SU-DHL-6 (cell line): ENCODE measurements around the gene TMEM204.

Source experiments
- H2AFZ ChIP-seq: fragments of 200-600 bp; sonication (generic); 2 replicates; pipeline ENCODE4 v1.6.1; 2014; ENCODE audit warnings: low read depth, mild to moderate bottlenecking, moderate library complexity, mixed read lengths, antibody characterized with exemption, low read length; ENCODE audit not compliant: severe bottlenecking
- H3F3A ChIP-seq: fragments of 200-600 bp; shearing (Covaris generic); 2 replicates; pipeline ENCODE4 v1.6.0; 2016; ENCODE audit warnings: antibody characterized with exemption, mild to moderate bottlenecking; ENCODE audit not compliant: insufficient read depth
- H3K27ac ChIP-seq: fragments of 200-600 bp; sonication (generic); 2 replicates; pipeline ENCODE4 v1.5.1; 2016; ENCODE audit warnings: low read depth, mild to moderate bottlenecking, low read length, moderate library complexity, mixed read lengths
- H3K27me3 ChIP-seq: fragments of 200-600 bp; sonication (generic), shearing (Covaris generic); 2 replicates; pipeline ENCODE4 v1.6.0; 2014; ENCODE audit warnings: mild to moderate bottlenecking, low read length
- H3K36me3 ChIP-seq: fragments of 200-600 bp; sonication (generic); 2 replicates; pipeline ENCODE4 v1.6.1; 2014; ENCODE audit warnings: mild to moderate bottlenecking, low read length, mixed read lengths
- H3K4me2 ChIP-seq: fragments of 300-600, 200-600 bp; shearing (Covaris generic), sonication (generic); 2 replicates; pipeline ENCODE4 v1.6.0; 2014; ENCODE audit warnings: low read length, low read depth, mild to moderate bottlenecking; ENCODE audit not compliant: poor library complexity, severe bottlenecking
- H3K4me3 ChIP-seq: fragments of 200-600 bp; sonication (generic); 2 replicates; pipeline ENCODE4 v1.5.1; 2014; ENCODE audit warnings: antibody characterized with exemption, low read length, mild to moderate bottlenecking, mixed read lengths; ENCODE audit not compliant: insufficient read depth, poor library complexity, severe bottlenecking
- H3K79me2 ChIP-seq: fragments of 200-600 bp; sonication (generic); 2 replicates; pipeline ENCODE4 v1.6.1; 2014; ENCODE audit warnings: mild to moderate bottlenecking, low read length, moderate library complexity; ENCODE audit not compliant: insufficient read depth
- H3K9ac ChIP-seq: fragments of 200-600 bp; sonication (generic); 2 replicates; pipeline ENCODE4 v1.7.0; 2014; ENCODE audit warnings: mild to moderate bottlenecking, low read length
- H3K9me2 ChIP-seq: fragments of 200-600 bp; sonication (generic); replicated peaks from 2 replicates; pipeline ENCODE4 v1.6.1; 2014; ENCODE audit warnings: low read length; ENCODE audit not compliant: insufficient read depth
- H3K9me3 ChIP-seq: fragments of 200-600 bp; sonication (generic); 2 replicates; pipeline ENCODE4 v1.6.1; 2014; ENCODE audit warnings: low read length, mixed read lengths; ENCODE audit not compliant: insufficient read depth
- H4K20me1 ChIP-seq: fragments of 200-600 bp; sonication (generic); 2 replicates; pipeline ENCODE4 v1.6.1; 2014; ENCODE audit warnings: low read depth, mild to moderate bottlenecking, antibody characterized with exemption, low read length, moderate library complexity, mixed read lengths
- CTCF ChIP-seq: fragments of 200-600 bp; sonication (generic); IDR thresholded peaks from one replicate; pipeline ENCODE4 v1.5.1; 2017; ENCODE audit warnings: antibody characterized with exemption, mild to moderate bottlenecking, low read length, moderate library complexity; ENCODE audit not compliant: insufficient read depth, poor library complexity, severe bottlenecking
- EZH2phosphoT487 ChIP-seq: fragments of 200-600 bp; sonication (generic), shearing (Covaris generic); conservative IDR thresholded peaks from 2 replicates; pipeline ENCODE4 v1.6.1; 2018; ENCODE audit warnings: mild to moderate bottlenecking, antibody characterized with exemption, low read length, moderate library complexity, mixed read lengths

TMEM204 gene

GRCh38 chr16:1601031-1601430, 67.6 kb downstream of the TMEM204 start:
- Histone ChIP-seq H3K9me3 (no peaks in the 10 kb centered on the region), H3K27ac (no peak overlapping the region), H3K79me2 (no peaks in the 10 kb centered on the region), H3K4me3 (no peak overlapping the region), H3K9ac (no peak overlapping the region), H3K4me2 (no peak overlapping the region), H3K9me2 (no peaks in the 10 kb centered on the region), H2AFZ (no peak overlapping the region), H3K27me3 (no peaks in the 10 kb centered on the region), H3K36me3 (no peaks in the 10 kb centered on the region), H3F3A (no peaks in the 10 kb centered on the region), H4K20me1 (no peaks in the 10 kb centered on the region)
- no peak for TF ChIP-seq EZH2phosphoT487

GRCh38 chr16:1601489-1601888, 68.0 kb downstream of the TMEM204 start:
- no peak overlapping the region for H3K27ac ChIP-seq

GRCh38 chr16:1602285-1602684, 68.8 kb downstream of the TMEM204 start:
- Histone ChIP-seq H3K9ac (no peak overlapping the region), H3K27me3 (no peaks in the 10 kb centered on the region), H3K27ac (no peak overlapping the region), H4K20me1 (no peaks in the 10 kb centered on the region), H3K9me3 (no peaks in the 10 kb centered on the region), H3K4me3 (no peak overlapping the region), H3F3A (no peaks in the 10 kb centered on the region), H3K9me2 (no peaks in the 10 kb centered on the region), H3K36me3 (no peaks in the 10 kb centered on the region), H3K79me2 (no peaks in the 10 kb centered on the region), H3K4me2 (no peak overlapping the region), H2AFZ (no peak overlapping the region)
- TF ChIP-seq CTCF, result no peak
- TF ChIP-seq EZH2phosphoT487, result no peak

More at GRCh38 chr16:1601489-1601888, 68.0 kb downstream of the TMEM204 start:
- H3K9ac ChIP-seq, result no peak overlapping the region
- H3K4me2 ChIP-seq, result no peak overlapping the region
- TF ChIP-seq CTCF, result no peak
- no peak for TF ChIP-seq EZH2phosphoT487
- H3K79me2 ChIP-seq, result no peaks in the 10 kb centered on the region
- H2AFZ ChIP-seq, result no peak overlapping the region
- no peaks in the 10 kb centered on the region for H3K9me3 ChIP-seq
- no peak overlapping the region for H3K4me3 ChIP-seq
- H4K20me1 ChIP-seq, result no peaks in the 10 kb centered on the region
- no peaks in the 10 kb centered on the region for H3K27me3 ChIP-seq
- no peaks in the 10 kb centered on the region for H3F3A ChIP-seq
- H3K9me2 ChIP-seq, result no peaks in the 10 kb centered on the region
- no peaks in the 10 kb centered on the region for H3K36me3 ChIP-seq
